B cell (primary cell): Measurements from ENCODE around the gene GJE1. TPM values are rescaled to one million over a fixed set of nuclear protein-coding genes. Genes with fewer than 3 reads are reported as not detected.

Source experiments
- ATAC-seq: fragments of 200-7000 bp; cut with Tn5 transposase; one replicate; pipeline ENCODE4 v1.10.0; 2021; ENCODE audit warnings: low read depth, mild to moderate bottlenecking, moderate number of reproducible peaks, moderate library complexity
- CTCF ChIA-PET: fragments of 350-600 bp; sonication (Branson Sonifier 250); formaldehyde crosslinking; loops from one replicate; lab custom pipeline; 2021; ENCODE audit warnings: antibody characterized with exemption, inconsistent platforms; lab: Charles Lee
- POLR2A ChIA-PET: fragments of 350-600 bp; sonication (Branson Sonifier 250); formaldehyde crosslinking; loops from one replicate; lab custom pipeline; 2021; ENCODE audit warnings: antibody characterized with exemption; lab: Charles Lee
- DNase-seq: peaks from one replicate; pipeline ENCODE4 v3.0.0; 2013
- H2AFZ ChIP-seq: 2 replicates; pipeline ENCODE4 v1.6.1; 2012; ENCODE audit warnings: mild to moderate bottlenecking, low read depth, low read length; ENCODE audit not compliant: insufficient read depth, poor library complexity, severe bottlenecking
- H3K27ac ChIP-seq, 2 donors: 1 replicate in 1 of 2; 2 replicates in 1 of 2; pipeline ENCODE4 v1.5.1; 2012 to 2013; ENCODE audit warnings: low read length in 2 of 2, mild to moderate bottlenecking in 2 of 2, moderate library complexity in 1 of 2
- H3K27me3 ChIP-seq, 4 experiments: fragments of 200-600 bp in 1 of 4; sonication (generic) in 1 of 4; replicated peaks in 1 of 4; 1 replicate in 2 of 4; 2 replicates in 2 of 4; pipeline versions ENCODE4 v1.6.1 to v1.7.0; 2013 to 2016; ENCODE audit warnings: low read length in 3 of 4, mild to moderate bottlenecking in 2 of 4, mixed read lengths in 1 of 4, moderate library complexity in 1 of 4; ENCODE audit not compliant: insufficient read depth in 4 of 4, control insufficient read depth in 3 of 4; ENCODE audit errors: control extremely low read depth in 1 of 4
- H3K36me3 ChIP-seq, 2 experiments: replicated peaks in 1 of 2; 1 replicate in 1 of 2; 2 replicates in 1 of 2; pipeline versions ENCODE4 v1.6.1 to v1.7.1; 2013; ENCODE audit warnings: low read length in 1 of 2; ENCODE audit not compliant: insufficient read depth in 2 of 2, control insufficient read depth in 1 of 2; ENCODE audit errors: control extremely low read depth in 1 of 2, extremely low read depth in 1 of 2
- H3K4me1 ChIP-seq, 2 donors: fragments of 200-600 bp in 1 of 2; sonication (generic) in 1 of 2; 1 replicate in 1 of 2; 2 replicates in 1 of 2; pipeline versions ENCODE4 v1.5.1 to v1.6.1; 2013 to 2017; ENCODE audit warnings: low read length in 2 of 2; ENCODE audit not compliant: control insufficient read depth in 2 of 2, insufficient read depth in 2 of 2
- H3K4me2 ChIP-seq: replicated peaks from 2 replicates; pipeline ENCODE3; 2012; ENCODE audit warnings: mild to moderate bottlenecking, low read depth, low read length; ENCODE audit not compliant: poor library complexity, severe bottlenecking
- H3K4me3 ChIP-seq, 5 experiments: fragments of 200-600 bp in 1 of 5; sonication (generic) in 1 of 5; 1 replicate in 3 of 5; 2 replicates in 2 of 5; pipeline versions ENCODE4 v1.5.1 to v1.7.0; 2011 to 2016; ENCODE audit warnings: low read length in 4 of 5, mild to moderate bottlenecking in 4 of 5, low read depth in 2 of 5, control low read depth in 1 of 5, moderate library complexity in 1 of 5; ENCODE audit not compliant: insufficient read depth in 1 of 5; ENCODE audit errors: control extremely low read depth in 1 of 5, extremely low read depth in 1 of 5
- H3K79me2 ChIP-seq: fragments of 200-600 bp; sonication (generic); one replicate; pipeline ENCODE4 v1.6.0; 2016; ENCODE audit warnings: low read length; ENCODE audit not compliant: control insufficient read depth, insufficient read depth
- H3K9ac ChIP-seq: fragments of 200-600 bp; sonication (generic); 2 replicates; pipeline ENCODE4 v1.6.1; 2017; ENCODE audit warnings: mild to moderate bottlenecking, low read length, moderate library complexity
- H3K9me3 ChIP-seq, 3 donors: one replicate each; pipeline versions ENCODE4 v1.6.1 to v1.7.1; 2013; ENCODE audit warnings: low read length in 2 of 3; ENCODE audit not compliant: control insufficient read depth in 2 of 3, insufficient read depth in 1 of 3; ENCODE audit errors: control extremely low read depth in 1 of 3
- H4K20me1 ChIP-seq: 2 replicates; pipeline ENCODE4 v1.6.0; 2012; ENCODE audit warnings: mild to moderate bottlenecking, low read length; ENCODE audit not compliant: insufficient read depth, control insufficient read depth, poor library complexity, severe bottlenecking
- H3K27ac Mint-ChIP-seq: one replicate; pipeline ENCODE4 v1.8.0; 2021; ENCODE audit warnings: mixed read lengths
- H3K27me3 Mint-ChIP-seq: one replicate; pipeline ENCODE4 v1.8.0; 2021; ENCODE audit warnings: mixed read lengths
- H3K4me1 Mint-ChIP-seq: one replicate; pipeline ENCODE4 v1.8.0; 2021; ENCODE audit warnings: mixed read lengths
- H3K4me3 Mint-ChIP-seq: one replicate; pipeline ENCODE4 v1.8.0; 2021; ENCODE audit warnings: mixed read lengths
- H3K9me3 Mint-ChIP-seq: one replicate; pipeline ENCODE4 v1.8.0; 2022; ENCODE audit warnings: mixed read lengths; ENCODE audit not compliant: insufficient read depth
- CTCF ChIP-seq: fragments of 200-600 bp; IDR thresholded peaks from one replicate; pipeline ENCODE4 v1.8.0; 2022; ENCODE audit warnings: antibody characterized with exemption, mild to moderate bottlenecking
- EZH2 ChIP-seq: IDR thresholded peaks from 2 replicates; pipeline ENCODE4 v1.6.1; 2012; ENCODE audit warnings: borderline replicate concordance, low read depth, mild to moderate bottlenecking, moderate library complexity, low read length; ENCODE audit not compliant: insufficient read depth, poor library complexity, severe bottlenecking
- WGBS: methylation state at CpG from one replicate; pipeline ENCODE4 v1.1.5; 2013; ENCODE audit warnings: missing lambda C conversion rate; ENCODE audit not compliant: insufficient coverage; 5-methylcytosine and 5-hydroxymethylcytosine counted together
- intact Hi-C: fragments of 100-400 bp; cut with micrococcal nuclease; formaldehyde crosslinking; loops from one replicate; pipeline ENCODE4 v1.10.0; 2022
- polyA plus RNA-seq: library from polyadenylated mRNA; depleted of rRNA; stranded (reverse); fragments of >200 nt; gene quantifications from 2 replicates; pipeline ENCODE4 v1.2.3, GENCODE V29; 2012
- total RNA-seq, 2 donors: library from RNA; stranded (reverse); fragments of 120-200 nt in 1 of 2; gene quantifications; 1 replicate in 1 of 2; 2 replicates in 1 of 2; pipeline versions ENCODE4 v1.2.3 to v1.2.4, GENCODE V29; 2013 to 2022

The GJE1 gene
- total and polyA plus RNA-seq, 2 donors (not counting 1 experiment from before 2014, with no cell fraction given), result not detected

GRCh38 chr6:142152746-142153145 lies 20.0 kb downstream of the GJE1 start:
- intact Hi-C loops, result no loop called here
- Histone ChIP-seq H3K4me3 (no peak overlapping the region), H3K79me2 (peaks cover 96% of the 10 kb centered on the region), H3K9ac (no peak overlapping the region), H3K27me3 (no peaks in the 10 kb centered on the region), H4K20me1 (peaks cover 60% of the 10 kb centered on the region), H3K9me3 (no peaks in the 10 kb centered on the region), H3K27ac (no peak overlapping the region), H3K36me3 (peaks cover 0 to 2% of the 10 kb centered on the region in 2 experiments), H3K4me2 (no peak overlapping the region), H2AFZ (no peak overlapping the region), H3K4me1 (peaks cover 13 to 25% of the 10 kb centered on the region in 2 donors)
- H3K4me1 Mint-ChIP-seq, result peaks cover 61% of the 10 kb centered on the region
- no peaks in the 10 kb centered on the region for H3K9me3 Mint-ChIP-seq
- no peak overlapping the region for H3K27ac Mint-ChIP-seq
- TF ChIP-seq CTCF, result no peak
- no peak for TF ChIP-seq EZH2
- no peak overlapping the region for H3K4me3 Mint-ChIP-seq
- DNase-seq (no peak), ATAC-seq (no peak)
- ChIA-PET CTCF (no interaction called here), POLR2A (no interaction called here)
- H3K27me3 Mint-ChIP-seq, result no peaks in the 10 kb centered on the region

- POLR2A ChIA-PET, result no interaction called here
These were observed 20.5 kb downstream of the GJE1 start for GRCh38 chr6:142153196-142153595.

More at GRCh38 chr6:142153196-142153595, 20.5 kb downstream of the GJE1 start:
- intact Hi-C loops, result no loop called here
- no peak for TF ChIP-seq EZH2
- Histone ChIP-seq H3K27ac (no peak overlapping the region), H3K9ac (no peak overlapping the region), H3K27me3 (no peaks in the 10 kb centered on the region), H3K79me2 (peaks cover 96% of the 10 kb centered on the region), H3K4me1 (peaks cover 8 to 20% of the 10 kb centered on the region in 2 donors), H3K9me3 (no peaks in the 10 kb centered on the region), H3K4me3 (no peak overlapping the region), H3K4me2 (no peak overlapping the region), H4K20me1 (peaks cover 65% of the 10 kb centered on the region), H2AFZ (no peak overlapping the region), H3K36me3 (peaks cover 0 to 4% of the 10 kb centered on the region in 2 experiments)
- Mint-ChIP-seq H3K27me3 (no peaks in the 10 kb centered on the region), H3K9me3 (no peaks in the 10 kb centered on the region), H3K4me3 (no peak overlapping the region), H3K27ac (no peak overlapping the region), H3K4me1 (peaks cover 56% of the 10 kb centered on the region)
- ATAC-seq (no peak), DNase-seq (no peak)
- WGBS, result no CpG with 5 or more reads among the region's 2 CpGs
- CTCF ChIA-PET, result interaction anchor here (1.3 kb wide), 1 partner anchor 8 kb away, joined by 3 read pairs; no protein-coding TSS in a partner anchor
